Activated CD4-positive, CD25-positive, alpha-beta regulatory T cell (primary cell): ENCODE data around the gene IL23R.
"Not testable (repeated sequence)": the region's sequence is repeated elsewhere in the genome, so short reads cannot be mapped to it uniquely, and the experiment has no call there.

Experiments
- DNase-seq, 4 experiments: peaks; one replicate each; lab custom pipeline; 2025; lab: John Stamatoyannopoulos, UW

Gene IL23R

GRCh38 chr1:67192902-67193301 lies 26.6 kb downstream of the IL23R start:
- no peak for DNase-seq

- DNase-seq: no peak
Measured at GRCh38 chr1:67193704-67194103, 27.4 kb downstream of the IL23R start.

- DNase-seq: no peak
Measured at GRCh38 chr1:67194209-67194863, 28.1 kb downstream of the IL23R start.

GRCh38 chr1:67200755-67201154 lies 34.5 kb downstream of the IL23R start:
- DNase-seq: no peak

DNA sequence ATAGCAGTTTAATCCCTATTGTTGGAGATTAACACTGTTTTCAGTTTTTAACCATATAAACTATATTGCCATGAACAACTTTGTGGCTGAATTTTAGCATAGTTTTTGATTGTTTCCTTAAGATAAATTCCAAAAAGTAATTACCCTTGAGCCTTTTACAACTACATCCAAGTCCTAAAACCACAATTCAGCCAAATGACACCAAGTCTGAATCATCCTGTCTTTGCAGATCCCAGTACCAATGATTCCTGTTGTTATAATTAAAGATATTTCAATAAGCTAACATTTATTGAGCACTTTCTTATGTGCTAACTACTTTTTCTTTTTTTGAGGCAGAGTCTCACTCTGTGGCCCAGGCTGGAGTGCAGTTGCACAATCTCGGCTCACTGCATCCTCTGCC lies 35.6 kb downstream of the IL23R start:
- DNase-seq: no peak

DNA sequence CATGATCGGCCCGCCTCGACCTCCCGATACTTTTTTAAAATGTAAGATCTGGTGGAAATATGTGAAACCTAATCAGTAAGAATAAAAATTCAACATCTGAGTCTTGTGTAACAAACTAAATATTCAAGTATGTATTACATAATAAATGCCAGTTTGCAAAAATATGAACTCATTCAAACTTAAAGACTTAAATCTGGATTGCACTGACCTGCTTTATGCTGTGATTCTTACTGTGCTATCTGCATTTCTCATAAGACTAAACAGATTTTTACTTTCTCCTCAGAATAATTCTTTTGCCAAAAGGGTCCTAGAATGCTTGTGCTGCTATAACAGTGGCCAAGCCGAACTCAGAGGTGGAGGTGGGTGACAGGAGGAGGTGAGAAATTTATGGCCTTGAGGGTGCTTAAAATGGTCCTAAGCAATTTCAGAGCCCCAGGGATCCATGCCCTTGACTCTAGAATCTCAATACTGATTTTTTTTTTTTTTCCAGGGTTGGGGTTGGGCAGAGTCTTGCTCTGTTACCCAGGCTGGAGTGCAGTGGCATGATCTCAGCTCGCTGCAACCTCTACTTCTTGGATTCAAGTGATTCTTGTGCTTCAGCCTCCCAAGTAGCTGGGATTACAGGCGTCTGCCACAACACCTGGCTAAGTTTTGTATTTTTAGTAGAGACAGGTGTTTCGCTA lies 38.2 kb downstream of the IL23R start:
- no peak for DNase-seq

GRCh38 chr1:67207398-67207797 lies 41.1 kb downstream of the IL23R start:
- DNase-seq: not testable (repeated sequence)

DNA sequence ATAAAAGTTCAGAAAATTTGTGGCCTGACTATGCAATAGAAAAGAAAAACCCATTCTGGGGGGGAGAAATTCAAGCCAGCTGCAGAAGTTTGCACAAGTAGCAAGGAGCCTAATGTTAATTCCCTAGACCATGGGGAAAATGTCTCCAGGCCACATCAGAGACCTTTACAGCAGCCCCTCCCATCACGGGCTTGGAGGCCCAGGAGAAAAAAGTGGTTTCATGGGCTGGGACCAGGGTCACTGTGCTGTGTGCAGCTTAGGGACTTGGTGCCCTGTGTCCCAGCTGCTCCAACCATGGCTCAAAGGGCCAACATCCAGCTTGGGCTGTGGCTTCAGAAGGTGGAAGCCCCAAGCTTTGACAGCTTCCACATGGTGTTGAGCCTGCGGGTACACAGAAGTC lies 42.0 kb downstream of the IL23R start:
- no peak for DNase-seq

DNA sequence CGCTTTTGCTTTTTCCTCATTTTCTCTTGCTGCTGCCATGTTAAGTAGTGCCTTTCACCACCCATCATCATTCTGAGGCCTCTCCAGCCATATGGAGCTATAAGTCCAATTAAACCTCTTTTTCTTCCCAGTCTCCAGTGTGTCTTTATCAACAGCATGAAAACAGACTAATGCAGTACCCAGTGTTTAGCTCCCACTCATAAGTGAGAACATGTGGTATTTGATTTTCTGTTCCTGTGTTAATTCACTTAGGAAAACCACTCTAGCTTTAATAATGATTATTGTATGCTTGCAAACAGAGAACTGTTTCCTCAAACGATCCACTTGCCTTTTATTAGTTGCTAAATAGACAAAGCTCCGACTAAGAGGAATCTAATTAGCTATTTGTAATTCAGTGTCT lies 43.3 kb downstream of the IL23R start:
- no peak for DNase-seq

DNA sequence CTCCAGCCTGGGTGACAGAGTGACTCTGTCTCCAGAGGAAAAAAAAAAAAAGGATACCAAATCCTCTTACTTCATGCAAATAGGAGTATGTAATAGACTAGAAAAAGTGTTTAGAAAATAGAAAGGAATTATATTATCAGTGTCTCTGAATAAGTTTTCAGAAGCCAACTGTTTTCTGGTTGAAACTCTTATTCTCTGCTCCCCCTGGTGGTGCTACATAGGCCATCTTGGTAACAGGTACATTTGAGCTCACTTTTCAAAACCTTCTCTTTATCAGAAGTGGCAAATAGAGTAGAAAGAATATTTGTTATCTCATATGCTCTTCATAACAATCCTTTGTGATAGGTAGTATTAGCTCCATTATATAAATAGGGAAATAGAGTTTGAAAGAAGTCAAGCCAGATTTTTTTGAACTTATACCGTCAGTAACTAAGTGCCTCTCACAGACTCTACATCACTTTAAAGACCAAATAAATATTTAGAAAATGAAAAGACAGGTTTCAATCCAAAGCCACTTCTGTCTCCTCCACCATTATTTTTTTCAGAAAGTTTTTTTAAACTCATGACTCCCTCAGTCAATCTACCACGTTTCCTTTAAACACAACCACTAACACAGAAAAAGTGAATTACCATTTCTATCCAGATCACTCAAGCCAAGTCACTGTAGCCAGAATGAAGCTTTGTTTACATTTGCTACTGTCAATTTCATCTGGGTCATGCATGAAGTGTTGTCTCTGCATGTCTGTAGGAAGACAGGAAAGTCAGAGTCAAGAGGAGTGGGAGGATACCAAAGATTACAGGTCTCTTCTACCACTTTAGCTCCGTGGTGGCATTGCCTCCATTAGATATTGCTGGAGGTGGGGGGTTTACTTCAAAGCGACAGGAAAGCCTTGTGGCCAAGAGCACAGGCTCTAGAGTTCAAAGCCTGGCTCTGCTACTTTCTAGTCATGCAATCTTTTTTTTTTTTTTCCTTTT lies 45.6 kb downstream of the IL23R start:
- DNase-seq: peak in 1 of 4 experiments; percentile 11

- DNase-seq: no peak
Measured at GRCh38 chr1:67213164-67213563, 46.9 kb downstream of the IL23R start.

DNA sequence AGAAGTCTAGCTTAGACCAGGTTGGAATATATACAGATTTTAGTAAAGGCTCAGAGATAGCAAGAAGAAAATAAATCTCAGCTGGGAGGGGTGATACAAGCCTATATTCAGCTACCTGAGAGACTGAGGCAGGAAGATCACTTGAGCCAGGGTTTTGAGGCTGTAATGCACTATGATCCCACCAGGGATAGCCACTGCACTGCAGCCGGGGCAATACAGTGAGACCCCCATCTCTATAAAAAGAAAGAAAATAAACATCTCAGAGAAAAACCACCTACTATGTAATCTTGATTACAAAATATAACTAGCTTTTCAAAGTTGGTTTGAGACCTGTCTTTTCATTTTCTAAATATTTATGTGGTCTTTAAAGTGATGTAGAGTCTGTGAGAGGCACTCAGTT lies 47.7 kb downstream of the IL23R start:
- no peak for DNase-seq

DNA sequence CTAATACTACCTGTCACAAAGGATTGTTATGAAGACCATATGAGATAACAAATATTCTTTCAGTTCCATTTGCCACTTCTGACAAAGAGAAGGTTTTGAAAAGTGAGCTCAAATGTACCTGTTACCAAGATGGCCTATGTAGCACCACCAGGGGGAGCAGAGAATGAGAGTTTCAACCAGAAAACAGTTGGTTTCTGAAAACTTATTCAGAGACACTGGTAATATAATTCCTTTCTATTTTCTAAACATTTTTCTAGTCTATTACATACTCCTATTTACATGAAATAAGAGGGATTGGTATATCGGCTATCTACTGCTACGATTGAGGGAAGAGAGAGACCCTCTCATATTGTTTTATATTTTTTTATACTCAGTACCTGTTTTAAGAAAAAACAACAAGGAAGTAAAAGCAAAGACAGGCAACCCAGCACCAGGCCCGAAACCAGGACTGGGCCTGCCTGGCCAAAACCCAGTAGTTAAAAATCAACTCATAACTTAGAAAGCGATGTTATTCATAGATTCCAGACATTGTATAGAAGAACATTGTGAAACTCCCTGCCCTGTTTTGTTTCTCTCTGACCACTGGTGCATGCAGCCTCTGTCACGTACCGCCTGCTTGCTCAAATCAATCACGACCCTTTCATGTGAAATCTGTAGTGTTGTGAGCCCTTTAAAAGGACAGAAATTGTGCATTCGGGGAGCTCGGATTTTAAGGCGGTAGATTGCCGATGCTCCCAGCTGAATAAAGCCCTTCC lies 48.3 kb downstream of the IL23R start:
- DNase-seq: peak in 1 of 4 experiments; percentile 27

DNA sequence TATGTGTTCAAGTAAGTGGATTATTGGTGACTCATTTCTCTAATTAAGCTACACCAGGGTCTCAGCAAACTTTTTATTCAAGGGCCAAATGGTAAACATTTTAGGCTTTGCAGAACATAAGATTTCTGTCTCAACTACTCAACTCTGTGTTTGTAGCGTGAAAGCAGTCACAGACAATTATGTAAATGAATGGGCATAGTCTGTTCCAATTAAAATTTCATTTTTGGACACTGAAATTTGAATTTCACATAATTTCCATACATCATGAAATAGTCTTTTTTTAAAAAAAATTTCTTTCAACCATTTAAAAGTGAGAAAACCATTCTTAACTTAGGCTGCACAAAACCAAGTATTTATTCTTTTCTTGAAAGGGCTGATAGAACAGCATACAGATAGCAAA lies 50.1 kb downstream of the IL23R start:
- no peak for DNase-seq

- no peak for DNase-seq
Measured at GRCh38 chr1:67217417-67217816, 51.2 kb downstream of the IL23R start.

GRCh38 chr1:67217938-67218337 lies 51.7 kb downstream of the IL23R start:
- DNase-seq: no peak

GRCh38 chr1:67224856-67225255 lies 58.6 kb downstream of the IL23R start:
- DNase-seq: no peak

DNA sequence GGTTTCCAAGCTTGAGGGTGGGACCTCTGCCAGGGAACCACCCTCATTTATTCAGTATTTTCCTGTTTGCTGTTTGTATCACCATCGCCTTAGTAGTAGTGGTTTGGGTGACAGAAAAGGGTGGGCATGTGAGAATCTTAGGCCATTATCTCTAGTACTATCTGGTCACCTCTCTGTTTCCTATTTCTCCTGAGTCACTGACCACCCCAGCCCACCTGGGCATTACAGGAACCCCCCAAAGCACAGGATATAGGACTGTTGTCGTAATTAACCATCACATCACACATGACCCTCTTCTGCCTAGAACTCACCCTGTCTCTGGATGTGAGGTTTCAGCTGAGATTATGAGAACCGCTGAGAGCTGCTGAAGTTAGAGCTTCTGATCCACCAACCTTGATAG lies 60.4 kb downstream of the IL23R start:
- DNase-seq: no peak

DNA sequence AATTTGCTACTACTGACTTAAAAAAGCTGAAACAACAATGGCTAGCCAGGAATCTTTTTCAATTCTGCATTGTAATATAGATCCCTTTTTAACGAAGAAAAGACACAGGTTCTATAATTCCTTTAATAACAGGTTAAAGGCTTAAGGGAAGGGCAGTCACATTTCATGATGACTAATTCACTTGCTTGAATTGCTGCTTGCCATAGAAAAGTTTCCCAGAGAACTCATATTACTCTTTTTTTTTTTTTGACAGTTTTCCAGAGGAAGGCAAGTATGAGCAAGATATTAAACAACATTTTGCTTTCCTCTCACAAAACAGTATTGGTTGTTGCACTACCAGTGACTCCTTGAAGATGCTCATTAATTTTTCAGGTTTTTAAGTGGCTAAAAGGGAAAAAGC lies 60.9 kb downstream of the IL23R start:
- no peak for DNase-seq

- no peak for DNase-seq
Measured at GRCh38 chr1:67228791-67229190, 62.5 kb downstream of the IL23R start.

DNA sequence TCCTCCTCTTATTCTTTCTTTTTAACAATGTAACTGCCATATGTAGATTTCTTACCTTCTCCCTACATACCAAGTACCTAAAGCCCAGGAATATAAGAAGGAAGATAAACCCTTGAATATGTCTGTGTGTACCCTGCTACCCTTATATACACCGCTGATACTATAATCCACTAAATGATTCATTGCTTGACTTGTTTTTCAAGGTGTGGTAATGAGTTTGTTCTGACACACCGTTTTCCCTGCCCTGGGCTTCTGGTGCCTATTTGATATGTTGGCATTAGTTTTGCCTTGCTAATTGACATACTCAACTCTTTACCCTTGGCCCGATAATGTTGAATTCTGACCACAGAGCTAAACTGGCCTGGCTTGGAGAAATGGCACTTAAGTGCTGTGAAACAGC lies 64.3 kb downstream of the IL23R start:
- DNase-seq: no peak

DNA sequence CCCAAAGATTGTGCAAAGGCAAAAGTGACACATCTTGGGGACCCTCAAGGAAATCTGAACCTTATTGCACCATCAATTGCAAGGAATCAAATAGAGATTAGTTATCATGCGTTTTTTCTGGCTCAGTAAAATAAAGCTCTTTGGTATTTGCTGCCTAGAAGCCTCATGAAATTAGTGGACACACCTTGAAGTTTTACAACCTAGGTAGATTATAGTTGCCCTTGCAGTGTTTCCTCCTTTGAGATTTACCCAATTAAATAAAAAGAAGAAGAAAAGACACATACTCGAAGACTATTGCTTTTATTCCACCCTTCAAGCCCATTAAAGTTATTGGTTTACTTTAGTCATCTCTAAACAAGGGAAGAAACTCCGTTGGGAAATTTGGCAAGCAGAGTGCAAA lies 70.0 kb downstream of the IL23R start:
- no peak for DNase-seq
